Measurements from ENCODE around the gene ARAP1.

ARAP1 gene

DNA sequence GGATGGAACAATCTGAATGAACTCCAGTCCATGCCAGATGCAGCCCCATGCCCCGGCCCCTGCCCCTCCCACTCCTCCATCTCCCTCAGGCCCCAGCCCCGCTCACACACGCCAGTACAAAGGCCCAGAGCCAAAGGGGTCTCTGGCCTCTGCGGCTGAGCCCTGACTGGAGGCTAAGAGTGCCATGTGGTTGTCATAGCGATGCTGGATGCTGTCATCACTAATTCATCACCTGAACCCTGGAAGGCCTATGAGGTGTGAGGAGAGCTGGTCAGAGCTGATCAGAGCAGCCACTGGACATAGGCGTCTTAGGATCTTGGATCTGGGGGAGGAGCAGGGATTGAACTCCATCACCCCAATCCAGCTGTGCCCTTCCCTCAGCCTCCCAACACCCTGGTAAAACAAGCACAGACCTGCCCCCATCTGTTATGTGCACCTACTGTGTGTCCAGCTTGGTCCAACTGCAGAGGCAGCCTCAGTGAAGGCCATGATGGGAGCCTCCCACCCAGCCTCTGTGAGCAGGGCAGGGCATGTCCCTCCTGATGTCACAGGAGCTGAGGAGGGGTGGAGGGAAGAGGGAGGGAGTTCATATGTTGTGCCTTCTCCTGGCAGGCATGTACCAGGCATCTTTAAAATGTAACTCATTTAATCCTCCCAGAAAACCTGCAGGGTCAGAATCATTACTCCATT is 94.7 kb downstream of the ARAP1 start:
- DNase-seq: no peak

DNA sequence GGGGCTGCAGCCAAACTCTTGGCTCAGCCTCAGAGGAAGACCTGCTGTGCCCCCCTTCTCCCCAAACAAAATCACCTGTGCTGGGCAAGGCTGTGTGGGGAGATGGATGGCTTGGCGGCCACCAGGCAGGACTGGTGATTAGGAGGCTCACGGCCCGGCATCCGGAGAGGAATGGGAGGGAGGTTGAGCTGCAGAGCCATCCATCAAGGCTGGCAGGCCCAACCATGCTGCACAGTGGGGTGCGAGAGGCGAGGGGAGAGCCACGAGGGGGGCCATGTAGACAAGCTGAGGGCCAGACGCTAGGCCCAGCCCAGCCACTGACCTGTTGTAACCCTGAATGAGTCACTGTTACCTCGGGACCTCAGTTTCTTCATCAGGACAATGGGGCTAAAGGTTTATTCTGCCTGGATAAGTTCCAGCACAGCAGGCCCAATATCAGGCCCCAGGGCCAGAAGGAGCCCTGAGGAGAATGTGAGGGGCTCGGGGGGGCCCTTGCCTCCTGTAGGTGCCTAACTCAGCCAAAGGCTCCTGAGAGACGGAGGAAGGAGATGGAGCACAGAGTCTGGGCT is 96.2 kb downstream of the ARAP1 start:
- DNase-seq: no peak

DNA sequence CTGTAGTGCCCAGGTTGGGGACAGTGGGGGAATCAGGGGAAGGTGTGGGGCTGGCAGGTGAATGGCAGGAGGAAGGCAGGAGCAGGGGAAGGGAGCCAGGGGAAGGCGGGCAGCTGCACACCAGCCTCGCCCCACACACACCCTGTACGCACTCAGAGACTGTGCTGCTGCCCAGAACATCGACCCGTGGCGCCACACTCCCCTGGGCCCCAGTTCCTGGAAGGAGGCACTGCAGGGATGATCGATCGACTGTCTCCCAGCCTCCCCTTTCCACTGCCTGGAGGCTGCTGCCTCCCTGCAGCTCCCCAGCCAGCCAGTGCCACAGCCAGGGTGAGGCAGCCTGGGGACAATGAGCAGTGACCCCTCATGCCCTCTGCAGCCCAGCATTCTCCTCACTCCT is 97.2 kb downstream of the ARAP1 start:
- DNase-seq: no peak

DNA sequence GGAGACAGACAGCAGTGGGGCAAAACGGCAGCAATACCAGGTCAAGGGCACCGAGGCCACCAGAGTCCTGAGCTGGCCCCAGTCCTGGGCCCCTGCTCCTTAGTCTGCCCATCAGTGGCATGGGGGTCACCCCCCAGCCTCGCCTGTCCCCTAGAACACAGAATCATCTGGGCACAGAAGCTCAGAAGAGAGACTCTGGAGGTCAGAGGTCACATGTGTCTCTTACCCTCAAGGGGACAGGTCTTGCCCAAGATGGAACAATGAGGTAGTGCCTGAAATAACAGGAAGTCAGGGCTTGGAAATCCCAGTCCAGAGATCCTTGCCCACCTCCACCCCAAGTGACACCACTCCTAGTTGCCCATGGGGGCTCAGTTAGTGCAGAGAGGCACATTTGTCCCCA is 98.6 kb downstream of the ARAP1 start:
- DNase-seq: no peak

DNA sequence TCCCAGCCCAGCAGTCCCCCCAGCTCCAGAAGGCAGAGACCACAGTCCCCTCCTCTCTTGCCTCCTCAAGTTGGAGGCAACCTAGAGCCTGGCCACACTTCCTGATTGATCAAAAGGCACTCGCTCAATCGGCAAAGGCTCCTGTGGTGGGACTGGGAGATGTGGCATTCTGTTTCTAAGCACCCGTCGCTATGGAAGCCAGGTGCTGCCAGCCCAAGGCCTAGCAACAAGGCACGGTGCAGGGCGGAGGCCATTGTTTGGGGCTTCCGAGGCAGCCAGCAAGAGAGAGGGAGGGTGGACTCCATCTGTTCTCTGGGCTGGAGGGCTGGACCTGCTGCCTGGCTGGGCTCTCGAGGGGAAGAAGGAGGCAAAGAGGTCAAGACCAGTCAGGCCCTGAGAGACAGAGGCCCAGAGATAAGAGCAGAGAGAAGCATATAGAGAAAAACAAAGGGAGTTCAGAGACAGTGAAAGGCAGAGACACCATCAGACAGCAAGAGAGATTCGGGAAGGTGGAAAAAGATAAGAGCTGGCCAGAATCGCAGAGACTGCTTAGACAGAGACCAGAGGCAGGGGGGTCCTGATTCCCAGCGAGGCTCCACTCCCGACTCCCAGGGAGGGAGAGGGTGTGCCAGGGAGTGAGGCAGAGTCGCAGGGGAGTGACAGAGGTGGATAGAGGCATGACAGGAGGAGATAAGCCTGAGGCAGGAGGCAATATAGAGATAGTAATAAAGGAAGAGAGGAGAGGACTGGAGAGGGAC is 99.2 kb downstream of the ARAP1 start:
- DNase-seq: peak in 1 of 14 donors; percentile 8

DNA sequence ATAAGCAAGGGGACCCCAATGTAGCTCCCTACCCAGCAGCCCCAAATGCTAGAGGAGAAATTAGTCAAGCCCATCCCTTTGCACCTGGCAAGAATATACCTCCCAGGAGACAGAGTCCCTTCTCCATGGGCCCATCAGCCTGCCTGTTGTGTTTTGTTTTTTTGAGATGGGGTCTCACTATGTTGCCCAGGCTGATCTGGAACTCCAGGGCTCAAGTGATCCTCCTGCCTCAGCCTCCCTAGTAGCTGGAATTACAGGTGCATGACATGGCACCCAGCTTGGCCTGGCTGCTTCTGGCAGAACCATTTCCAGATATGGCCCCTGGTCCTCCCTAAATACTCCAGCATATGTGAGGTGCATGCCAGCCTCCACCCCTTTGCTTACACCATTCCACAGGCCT is 100.1 kb downstream of the ARAP1 start:
- no peak for DNase-seq

DNA sequence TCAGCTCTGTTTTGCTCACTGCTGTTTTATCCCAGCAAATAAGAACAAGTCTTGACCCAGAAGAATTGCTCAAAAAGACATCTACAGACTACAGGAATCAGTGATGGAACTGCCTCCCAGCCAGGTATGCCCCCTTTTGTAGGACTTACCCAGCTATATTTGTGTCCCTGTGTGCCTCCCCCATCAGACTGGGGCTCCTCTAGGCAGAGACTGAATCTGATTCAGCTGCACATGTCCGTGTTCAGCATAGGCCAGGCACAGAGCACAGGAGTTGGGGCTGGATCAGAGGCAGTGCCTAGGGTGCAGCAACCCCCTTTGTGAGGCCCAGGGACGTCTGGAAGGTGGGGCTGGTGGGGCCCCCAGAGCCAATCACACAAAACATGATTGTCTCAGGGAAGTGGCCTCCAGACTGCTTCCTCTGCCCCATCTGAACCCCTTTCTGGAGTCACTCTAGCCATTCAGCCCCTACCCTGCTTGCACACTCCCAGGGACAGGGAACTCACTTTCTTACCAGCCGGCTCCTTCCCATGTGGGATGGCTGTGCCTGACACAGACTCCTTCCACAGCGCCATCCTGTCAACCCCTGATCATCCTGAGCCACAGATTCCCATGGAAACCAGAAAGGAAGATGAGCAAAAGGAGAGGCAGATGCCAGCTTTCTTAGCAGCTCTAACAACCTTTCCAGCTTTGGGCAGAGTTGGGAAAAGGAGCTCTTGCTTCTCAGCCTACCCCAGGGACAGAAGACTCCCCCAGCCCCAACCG is 102.8 kb downstream of the ARAP1 start:
- no peak for DNase-seq

DNA sequence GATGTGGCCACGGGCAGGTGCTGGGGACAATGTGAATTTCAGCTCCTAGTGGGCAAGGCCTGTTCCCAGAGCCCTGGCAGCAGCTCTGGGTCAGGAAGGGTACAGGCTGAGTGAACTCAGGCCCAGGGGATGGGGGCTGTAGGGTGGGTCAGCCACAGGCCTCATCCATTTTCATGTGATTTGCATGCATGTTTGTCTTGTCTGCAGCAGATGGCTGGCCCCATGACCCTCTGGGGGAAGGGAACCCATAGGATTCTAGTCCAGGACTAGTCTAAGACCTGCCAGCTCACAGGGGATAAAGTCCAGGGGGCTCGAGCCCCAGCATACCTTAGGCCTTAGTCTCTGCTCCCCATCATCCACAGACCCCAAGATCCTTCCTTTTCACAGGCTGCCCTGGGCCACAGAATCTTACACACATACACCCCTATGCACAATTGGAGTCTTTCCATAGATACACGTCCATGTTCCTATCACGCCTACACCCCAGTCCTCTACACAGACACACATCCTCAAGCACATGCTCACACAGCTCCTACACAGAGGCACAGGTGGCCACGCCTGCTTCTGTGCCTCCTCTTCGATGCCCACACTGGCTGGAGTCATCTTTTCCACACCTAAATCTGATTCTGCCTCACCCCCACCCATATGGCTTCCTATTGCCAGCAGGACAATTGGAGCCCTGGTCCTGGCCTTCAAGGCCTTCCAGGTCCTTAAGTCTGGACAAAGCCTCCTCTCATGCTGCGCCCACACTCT is 103.6 kb downstream of the ARAP1 start:
- DNase-seq: no peak

DNA sequence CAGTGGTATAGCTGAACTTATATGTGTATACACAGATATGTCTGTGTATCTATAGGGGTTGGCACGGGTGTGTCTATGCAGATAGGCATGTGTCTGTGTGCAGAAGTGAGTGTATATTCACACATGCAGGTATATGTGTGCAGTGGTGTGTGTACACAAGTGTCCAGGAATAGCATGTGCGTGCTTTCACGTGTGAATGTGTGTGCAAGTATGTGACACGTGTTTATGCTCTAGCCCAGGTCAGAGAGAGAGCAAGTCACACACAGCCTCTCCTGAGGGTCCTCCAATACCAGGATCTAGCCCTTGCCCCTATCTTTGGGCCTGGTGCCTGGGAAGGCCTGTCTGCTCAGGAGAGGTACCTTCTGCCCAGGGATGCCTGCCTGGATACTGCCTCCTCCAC is 104.3 kb downstream of the ARAP1 start:
- DNase-seq: no peak

DNA sequence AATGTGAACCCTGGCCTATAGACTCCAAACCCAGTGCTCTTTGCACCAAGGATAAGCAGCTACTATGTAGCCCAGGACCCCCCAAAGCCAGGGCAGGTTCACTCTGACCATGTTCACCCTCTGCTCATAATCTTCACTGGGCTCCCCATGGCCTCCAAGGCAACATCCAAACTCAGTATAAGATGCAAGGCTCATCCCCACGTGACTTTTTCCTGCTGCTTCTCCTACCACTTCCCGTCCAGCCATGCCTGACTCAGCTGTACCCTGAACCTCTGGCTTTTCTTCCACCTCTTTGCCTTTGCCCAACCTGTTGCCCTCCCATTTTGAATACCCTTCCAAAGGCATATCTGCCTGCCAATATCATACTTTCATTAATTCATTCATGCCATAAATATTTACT is 105.7 kb downstream of the ARAP1 start:
- no peak for DNase-seq

DNA sequence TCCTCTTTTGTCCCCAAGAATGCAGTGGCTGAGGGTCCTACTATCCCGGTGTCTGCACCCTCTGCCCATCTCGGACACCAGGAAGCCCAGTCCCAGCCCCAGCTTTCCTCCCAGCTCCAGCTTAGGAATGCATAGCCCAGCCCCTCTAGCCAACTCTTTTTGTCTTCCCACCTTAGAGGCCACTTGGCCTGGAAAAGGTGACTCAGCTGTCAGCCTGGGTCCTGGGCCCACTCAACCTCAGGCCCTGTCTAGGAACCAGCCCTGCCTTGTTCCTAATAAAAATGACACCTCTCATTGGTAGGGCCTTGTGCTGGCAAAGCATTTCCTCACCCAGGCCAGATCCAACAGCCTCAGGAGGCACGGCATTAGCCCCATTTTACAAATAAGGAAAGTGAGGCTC is 106.2 kb downstream of the ARAP1 start:
- no peak for DNase-seq

DNA sequence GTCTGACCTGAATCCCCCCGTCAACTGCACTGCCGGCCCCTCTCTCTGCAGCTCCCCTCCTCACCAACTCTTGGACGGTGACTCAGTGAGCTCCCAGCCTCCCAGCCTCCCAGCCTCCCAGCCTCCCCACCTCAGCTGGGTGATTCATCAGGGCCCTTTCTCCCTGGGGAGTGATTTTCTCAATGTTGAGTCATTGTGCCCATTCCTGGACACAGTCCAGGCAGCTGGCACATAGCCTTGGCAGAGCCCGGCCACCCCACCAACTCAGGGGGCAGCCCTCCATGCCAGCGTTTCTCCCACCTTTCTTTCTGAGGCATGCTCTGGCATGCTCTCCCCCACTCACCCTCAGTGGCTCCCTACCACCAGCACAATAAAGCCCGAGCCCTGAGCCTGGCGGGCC is 108.7 kb downstream of the ARAP1 start:
- DNase-seq: peak in 2 of 14 donors; percentile 48 to 53

DNA sequence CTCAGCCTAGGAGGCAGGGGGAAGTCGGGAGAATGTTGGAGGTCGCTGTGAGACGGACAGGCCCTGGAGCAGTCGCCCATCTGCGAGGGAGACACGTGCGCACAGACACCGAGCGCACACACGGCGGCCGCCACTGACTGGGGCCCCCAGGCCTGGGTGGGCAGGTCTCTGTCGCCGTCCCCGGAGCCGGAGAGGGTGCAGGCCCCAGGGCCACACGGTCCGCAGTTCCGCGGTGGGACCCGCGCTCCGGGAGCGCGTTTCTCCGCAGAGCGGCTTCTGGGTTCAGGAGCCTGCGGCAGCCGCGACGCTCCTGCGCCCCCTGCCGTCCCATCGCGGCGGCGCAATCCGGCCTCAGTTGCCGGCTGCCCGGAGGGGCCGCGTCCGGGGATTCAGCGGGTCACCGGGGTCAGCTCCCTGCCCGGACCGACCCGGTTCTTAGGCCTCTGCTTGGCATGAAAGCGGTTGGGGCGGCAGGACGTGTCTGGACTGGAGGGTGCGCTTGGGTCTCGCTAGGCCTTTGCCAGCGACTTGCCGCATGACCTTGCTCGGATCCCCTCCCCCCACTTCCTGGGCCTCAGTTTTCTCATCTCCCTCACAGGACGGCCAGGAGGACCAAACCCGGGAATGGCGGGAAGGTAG is 109.2 kb downstream of the ARAP1 start:
- DNase-seq: peak in 9 of 14 donors; percentile 17 to 72 (median 59)

DNA sequence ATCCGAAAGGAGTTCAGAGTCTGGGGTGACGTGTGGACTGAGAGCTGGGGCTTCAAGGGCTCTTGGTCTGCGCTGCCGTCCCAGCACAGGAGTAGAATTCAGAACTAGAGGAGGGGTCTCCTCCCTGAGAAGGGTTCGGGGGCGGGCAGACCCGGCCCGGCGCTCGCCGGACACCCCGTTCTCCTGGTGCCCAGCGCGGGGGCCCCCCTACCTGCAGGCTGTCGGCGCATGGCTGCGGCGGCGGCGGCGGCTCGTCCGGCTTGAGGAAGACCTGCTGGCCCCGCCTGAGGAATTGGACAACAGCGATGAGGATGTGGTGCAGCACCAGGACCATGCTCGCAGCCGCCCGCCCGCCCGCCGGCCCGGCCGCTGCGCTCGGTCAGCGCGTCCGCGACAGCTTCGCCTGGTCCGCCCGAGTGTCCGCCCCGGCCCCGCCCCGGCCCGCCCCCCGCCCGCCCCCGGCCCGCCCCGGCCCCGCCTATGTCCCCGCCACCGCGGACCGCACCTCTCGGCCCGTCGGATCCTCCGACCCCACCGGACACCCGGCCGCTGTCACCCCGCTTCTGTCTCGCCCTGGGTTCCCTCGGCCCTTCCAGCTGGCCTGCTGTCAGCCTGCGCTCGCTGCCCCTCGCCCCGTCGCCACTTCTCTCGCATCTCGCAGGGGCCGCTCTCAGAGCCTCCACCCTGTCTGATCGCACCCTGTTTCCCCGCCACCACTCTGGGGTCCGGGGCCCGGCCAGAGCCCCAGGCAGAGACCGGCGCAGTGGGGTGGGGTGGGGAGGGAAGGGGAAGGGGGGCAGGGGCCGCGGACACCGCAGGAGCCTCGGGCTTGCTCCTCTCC is 109.9 kb downstream of the ARAP1 start:
- peak in 8 of 14 donors; percentile 12 to 54 (median 36) for DNase-seq

DNA sequence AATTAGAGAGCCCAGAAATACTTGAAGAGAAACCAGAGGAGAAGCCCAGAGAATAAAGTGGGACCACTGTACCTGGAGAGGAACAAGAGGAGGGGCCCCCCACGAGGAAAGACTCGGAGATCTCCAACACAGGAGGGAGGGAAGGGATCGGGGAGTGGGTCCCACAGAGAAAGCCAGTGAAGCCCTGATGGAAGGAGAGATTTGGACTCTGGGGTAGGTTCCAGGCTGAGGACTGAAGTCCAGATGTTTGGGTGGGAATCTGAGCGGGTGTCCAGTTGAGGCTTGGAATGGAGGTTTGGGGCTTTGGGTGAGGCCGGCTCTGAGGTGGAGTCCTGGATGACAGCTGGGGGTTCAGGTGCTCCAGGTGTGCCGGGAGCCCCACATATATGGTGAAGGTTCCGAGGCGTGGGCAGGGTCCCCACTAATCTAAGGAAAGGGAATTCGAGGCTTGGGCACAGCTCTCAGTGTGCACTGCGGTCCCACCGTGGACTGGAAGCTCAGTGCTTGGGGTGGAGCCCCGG is 110.6 kb downstream of the ARAP1 start:
- DNase-seq: no peak

DNA sequence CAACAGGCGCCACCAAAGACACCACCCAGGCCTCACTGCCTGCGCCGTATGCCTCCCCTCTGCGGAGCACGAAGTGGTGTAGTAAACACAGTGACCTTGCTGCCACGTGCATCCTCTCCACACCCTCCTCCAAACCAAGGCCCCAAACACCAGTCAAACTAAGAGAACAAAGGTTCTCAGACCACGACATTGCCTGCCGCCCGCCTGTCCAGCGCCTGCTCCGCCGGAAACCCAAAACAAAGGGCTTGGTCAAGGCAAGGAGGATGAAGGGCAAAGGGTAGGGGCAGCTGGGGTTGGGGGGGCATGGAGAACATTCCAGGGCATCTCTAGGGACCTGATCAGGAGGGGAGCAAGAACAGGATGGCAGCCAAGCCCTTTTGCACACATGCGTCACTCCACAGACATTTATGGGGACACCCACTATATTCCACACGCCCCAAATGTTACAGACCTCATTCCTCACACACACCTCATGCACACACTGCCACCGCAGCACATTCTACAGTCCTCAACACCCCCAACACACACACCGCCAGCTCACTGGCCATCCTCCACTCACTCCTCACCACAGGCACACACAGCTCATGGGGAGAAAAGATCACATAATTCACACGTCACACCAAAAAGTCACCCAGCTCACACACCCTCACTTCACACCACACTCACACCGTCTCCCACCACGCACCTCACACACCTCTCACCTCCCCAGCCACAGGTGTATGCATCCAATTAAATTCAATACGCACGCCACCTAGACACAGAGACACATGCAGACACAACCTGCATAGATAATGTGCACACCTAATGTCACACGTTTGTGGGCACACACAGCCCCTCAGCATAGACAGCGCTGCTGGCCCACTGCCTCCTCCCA is 112.5 kb downstream of the ARAP1 start:
- no peak for DNase-seq

DNA sequence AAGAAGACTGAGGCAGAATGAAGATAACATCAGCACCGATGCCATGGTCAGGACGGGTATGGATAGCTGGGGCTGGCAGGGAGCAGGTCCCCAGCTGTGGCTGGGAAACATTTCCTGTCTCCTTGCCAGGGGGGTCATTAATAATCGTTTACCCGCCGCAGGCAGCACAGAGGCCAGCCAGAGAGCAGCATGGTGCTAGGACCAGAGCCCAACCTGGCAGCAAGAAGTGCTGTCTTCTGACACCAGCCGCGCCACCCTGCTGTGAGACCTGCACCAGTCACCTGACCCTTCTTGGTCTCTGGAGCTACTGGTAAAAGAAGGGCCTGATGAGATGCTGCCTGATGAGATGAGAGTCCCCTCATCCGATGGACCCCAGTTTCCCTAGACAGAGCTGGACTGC is 114.3 kb downstream of the ARAP1 start:
- no peak for DNase-seq

DNA sequence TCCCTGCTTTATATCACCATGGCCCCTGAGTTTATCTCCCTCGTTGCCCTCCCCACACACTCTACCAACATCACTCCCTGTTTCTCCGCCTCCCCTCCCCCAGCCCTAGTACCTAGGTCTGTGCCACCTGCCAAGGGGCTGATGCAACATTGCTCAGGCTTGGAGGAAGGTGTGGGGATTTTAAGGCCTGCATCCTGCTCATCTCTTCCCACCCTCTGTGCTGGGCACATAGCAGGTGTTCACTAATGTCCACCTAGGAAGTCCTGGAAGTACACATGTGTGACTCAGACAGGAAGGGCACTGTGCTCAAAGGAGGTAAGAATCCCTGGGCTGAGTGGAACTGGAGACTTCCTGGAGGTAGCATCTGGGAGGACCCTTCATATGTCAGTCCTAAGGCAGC is 115.0 kb downstream of the ARAP1 start:
- DNase-seq: no peak

DNA sequence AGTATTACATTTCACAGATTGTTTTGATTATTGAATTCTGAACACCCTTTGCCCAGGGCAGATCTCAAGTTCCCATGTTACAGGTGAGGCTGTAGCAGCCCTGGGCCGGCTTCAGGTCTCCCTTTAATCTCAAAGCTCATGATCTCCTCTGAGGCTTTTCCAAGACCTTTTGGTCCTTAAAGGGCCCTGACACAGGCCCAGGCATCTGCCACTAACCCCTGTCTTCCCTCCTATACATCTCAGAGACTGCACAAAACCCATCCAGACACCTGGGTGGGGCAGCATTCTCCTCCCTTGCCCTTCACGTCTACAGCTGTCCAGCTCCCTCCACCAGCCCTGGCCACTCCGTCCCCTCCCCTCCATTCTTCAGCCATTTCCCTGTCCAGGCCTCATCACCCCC is 115.8 kb downstream of the ARAP1 start:
- no peak for DNase-seq

DNA sequence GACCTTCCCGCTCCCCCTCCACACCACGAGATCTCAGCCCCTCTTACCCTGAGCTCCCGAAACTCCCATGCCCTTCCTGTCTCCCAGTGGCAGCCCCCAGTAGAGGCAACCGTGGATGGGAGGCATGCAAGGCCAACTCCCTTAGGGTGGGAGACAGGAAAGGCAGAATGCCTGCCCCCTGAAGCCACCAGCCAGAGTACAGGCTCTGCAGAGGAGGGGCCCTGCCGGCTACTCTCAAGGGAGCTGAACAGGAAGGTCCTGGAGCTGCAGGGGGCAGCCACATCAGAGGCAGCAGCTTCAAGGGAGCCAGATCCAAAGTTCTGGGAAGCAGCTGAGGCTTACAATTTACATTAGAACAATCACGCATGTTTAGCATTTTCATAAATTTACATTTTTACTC is 116.3 kb downstream of the ARAP1 start:
- DNase-seq: no peak

All from C1 segment of cervical spinal cord (tissue), 14 donors.